Neural progenitor cell (in vitro differentiated cells): ENCODE results near the gene CDCA3. TPM values are rescaled to one million over a fixed set of nuclear protein-coding genes. Genes with fewer than 3 reads are reported as not detected.

ENCODE experiments used
- DNase-seq: peaks from one replicate; pipeline ENCODE4 v3.0.0-alpha.2; 2016; ENCODE audit warnings: low spot score
- H2AFZ ChIP-seq: fragments of 200-600 bp; sonication (generic); replicated peaks from 2 replicates; pipeline ENCODE4 v1.6.1; 2016; ENCODE audit warnings: antibody characterized with exemption
- H3F3A ChIP-seq: fragments of 200-600 bp; sonication (generic); 2 replicates; pipeline ENCODE4 v1.6.1; 2016; ENCODE audit warnings: antibody characterized with exemption, low read depth
- H3K27ac ChIP-seq: fragments of 200-600 bp; sonication (generic); 2 replicates; pipeline ENCODE4 v1.5.1; 2016; ENCODE audit warnings: mild to moderate bottlenecking
- H3K27me3 ChIP-seq: fragments of 200-600 bp; sonication (generic); 2 replicates; pipeline ENCODE4 v1.6.1; 2016; ENCODE audit warnings: mild to moderate bottlenecking, moderate library complexity
- H3K36me3 ChIP-seq: fragments of 200-600 bp; sonication (generic); 2 replicates; pipeline ENCODE4 v1.5.1; 2016
- H3K4me1 ChIP-seq: fragments of 200-600 bp; sonication (generic); 2 replicates; pipeline ENCODE4 v1.6.1; 2016; ENCODE audit warnings: mixed run types
- H3K4me2 ChIP-seq: fragments of 200-600 bp; sonication (generic); 2 replicates; pipeline ENCODE4 v1.6.1; 2016
- H3K4me3 ChIP-seq: fragments of 200-600 bp; sonication (generic); 2 replicates; pipeline ENCODE4 v1.5.1; 2016
- H3K79me2 ChIP-seq: fragments of 200-600 bp; sonication (generic); 2 replicates; pipeline ENCODE4 v1.6.1; 2016; ENCODE audit warnings: low read depth
- H3K9ac ChIP-seq: fragments of 200-600 bp; sonication (generic); 2 replicates; pipeline ENCODE4 v1.6.1; 2016
- H3K9me3 ChIP-seq: fragments of 200-600 bp; sonication (generic); 2 replicates; pipeline ENCODE4 v1.5.1; 2016; ENCODE audit warnings: low read depth
- H4K20me1 ChIP-seq: fragments of 200-600 bp; sonication (generic); 2 replicates; pipeline ENCODE4 v1.6.1; 2016; ENCODE audit warnings: low read depth
- H3K27ac Mint-ChIP-seq: 3 replicates; pipeline ENCODE4 v1.8.0; 2021; ENCODE audit warnings: mixed read lengths
- H3K27me3 Mint-ChIP-seq: 2 replicates; pipeline ENCODE4 v1.8.0; 2022; ENCODE audit warnings: low read depth, mild to moderate bottlenecking, inconsistent platforms, moderate library complexity, mixed read lengths; ENCODE audit not compliant: insufficient read depth
- H3K36me3 Mint-ChIP-seq: 3 replicates; pipeline ENCODE4 v1.8.0; 2021; ENCODE audit warnings: mixed read lengths
- H3K4me1 Mint-ChIP-seq: 3 replicates; pipeline ENCODE4 v1.8.0; 2021; ENCODE audit warnings: mixed read lengths
- H3K4me3 Mint-ChIP-seq: 3 replicates; pipeline ENCODE4 v1.8.0; 2021; ENCODE audit warnings: mild to moderate bottlenecking, moderate library complexity, mixed read lengths
- H3K9me3 Mint-ChIP-seq: 3 replicates; pipeline ENCODE4 v1.8.0; 2020; ENCODE audit warnings: mixed read lengths
- CTCF ChIP-seq: fragments of 200-600 bp; sonication (generic); IDR thresholded peaks from 2 replicates; pipeline ENCODE4 v1.5.1; 2017; ENCODE audit warnings: antibody characterized with exemption, mild to moderate bottlenecking
- EZH2 ChIP-seq: fragments of 200-600 bp; sonication (generic); IDR thresholded peaks from 2 replicates; pipeline ENCODE4 v1.6.1; 2017; ENCODE audit warnings: antibody characterized with exemption, mild to moderate bottlenecking, moderate library complexity
- EZH2phosphoT487 ChIP-seq: fragments of 200-600 bp; sonication (generic); IDR thresholded peaks from 2 replicates; pipeline ENCODE4 v1.6.1; 2017; ENCODE audit warnings: antibody characterized with exemption
- total RNA-seq: library from RNA; depleted of rRNA; stranded (reverse); fragments of >200 nt; gene quantifications from 2 replicates; pipeline ENCODE4 v1.2.3, GENCODE V29; 2015; ENCODE audit warnings: low replicate concordance

CDCA3 gene
- total RNA-seq, 1 donor from 2014 or later: 62.1 TPM

GRCh38 chr12:6830999-6831398, 20.1 kb downstream of the CDCA3 start:
- H3K27me3 ChIP-seq: no peaks in the 10 kb centered on the region
- H3K36me3 Mint-ChIP-seq: peaks cover 27% of the 10 kb centered on the region
- TF ChIP-seq CTCF (no peak), EZH2 (no peak), EZH2phosphoT487 (no peak)
- peaks cover 7% of the 10 kb centered on the region for H3K27me3 Mint-ChIP-seq
- peaks cover 38% of the 10 kb centered on the region for H3F3A ChIP-seq
- no peak overlapping the region for H2AFZ ChIP-seq
- no peak for DNase-seq
- no peaks in the 10 kb centered on the region for H3K9me3 ChIP-seq
- no peak overlapping the region for H3K27ac ChIP-seq
- no peaks in the 10 kb centered on the region for H3K9me3 Mint-ChIP-seq
- no peak overlapping the region for H3K4me3 ChIP-seq
- H3K36me3 ChIP-seq: peaks cover 6% of the 10 kb centered on the region
- no peak overlapping the region for H3K9ac ChIP-seq
- no peak overlapping the region for H3K27ac Mint-ChIP-seq
- peaks cover 32% of the 10 kb centered on the region for H3K4me1 Mint-ChIP-seq
- H3K4me3 Mint-ChIP-seq: peak overlapping the region; percentile 100
- H3K4me2 ChIP-seq: no peak overlapping the region
- H3K79me2 ChIP-seq: peaks cover 36% of the 10 kb centered on the region
- H4K20me1 ChIP-seq: peaks cover 43% of the 10 kb centered on the region
- peaks cover 10% of the 10 kb centered on the region for H3K4me1 ChIP-seq

GRCh38 chr12:6830286-6830890, 20.7 kb downstream of the CDCA3 start:
- no peaks in the 10 kb centered on the region for H3K9me3 ChIP-seq
- peaks cover 37% of the 10 kb centered on the region for H3F3A ChIP-seq
- H3K79me2 ChIP-seq: peaks cover 36% of the 10 kb centered on the region
- peak overlapping the region; percentile 100 for H3K4me3 Mint-ChIP-seq
- H3K4me3 ChIP-seq: no peak overlapping the region
- peaks cover 11% of the 10 kb centered on the region for H3K4me1 ChIP-seq
- H3K27ac Mint-ChIP-seq: no peak overlapping the region
- no peak overlapping the region for H3K9ac ChIP-seq
- TF ChIP-seq CTCF (no peak), EZH2phosphoT487 (no peak)
- peaks cover 37% of the 10 kb centered on the region for H4K20me1 ChIP-seq
- no peaks in the 10 kb centered on the region for H3K27me3 ChIP-seq
- no peaks in the 10 kb centered on the region for H3K9me3 Mint-ChIP-seq
- peaks cover 36% of the 10 kb centered on the region for H3K4me1 Mint-ChIP-seq
- peak overlapping the region; percentile 89 for H3K4me2 ChIP-seq
- peaks cover 24% of the 10 kb centered on the region for H3K36me3 Mint-ChIP-seq
- H2AFZ ChIP-seq: no peak overlapping the region
- peaks cover 8% of the 10 kb centered on the region for H3K27me3 Mint-ChIP-seq
- H3K36me3 ChIP-seq: peaks cover 6% of the 10 kb centered on the region
- no peak overlapping the region for H3K27ac ChIP-seq
- no peak for DNase-seq

- H3K27me3 Mint-ChIP-seq: peaks cover 12% of the 10 kb centered on the region
- peak; percentile 65 for DNase-seq
- H3K36me3 Mint-ChIP-seq: peaks cover 24% of the 10 kb centered on the region
- peaks cover 30% of the 10 kb centered on the region for H3F3A ChIP-seq
- H3K4me3 Mint-ChIP-seq: peak overlapping the region; percentile 100
- peak overlapping the region; percentile 73 for H3K9ac ChIP-seq
- no peak for TF ChIP-seq EZH2phosphoT487
- TF ChIP-seq CTCF: peak; percentile 41
- peaks cover 36% of the 10 kb centered on the region for H3K79me2 ChIP-seq
- H3K4me2 ChIP-seq: peak overlapping the region; percentile 89
- peaks cover 40% of the 10 kb centered on the region for H3K4me1 Mint-ChIP-seq
- H3K4me1 ChIP-seq: peaks cover 14% of the 10 kb centered on the region
- peaks cover 30% of the 10 kb centered on the region for H4K20me1 ChIP-seq
- no peaks in the 10 kb centered on the region for H3K9me3 ChIP-seq
- peak overlapping the region; percentile 98 for H3K27ac Mint-ChIP-seq
- peak overlapping the region; percentile 88 for H3K4me3 ChIP-seq
- peaks cover 6% of the 10 kb centered on the region for H3K36me3 ChIP-seq
- H3K27me3 ChIP-seq: no peaks in the 10 kb centered on the region
- no peak overlapping the region for H3K27ac ChIP-seq
- no peak overlapping the region for H2AFZ ChIP-seq
- no peaks in the 10 kb centered on the region for H3K9me3 Mint-ChIP-seq
These were observed 21.4 kb downstream of the CDCA3 start for GRCh38 chr12:6829536-6830220.
